Measurements from ENCODE around the gene SYDE2.

SYDE2 gene

GRCh38 chr1:85118751-85119150 is 82.1 kb downstream of the SYDE2 start:
- ChIA-PET POLR2A (no interaction called here), CTCF (no interaction called here)
- no peak overlapping the region for H3K4me3 ChIP-seq (ENCODE audit: low read depth, low read length)
- TF ChIP-seq CTCF (IDR thresholded peaks at IDR 0.05; ENCODE audit: insufficient read depth, low read length, missing control alignments) = no peak
- no peak for DNase-seq (ENCODE audit: low read depth, low spot score)

- POLR2A ChIA-PET = no interaction called here
- DNase-seq (ENCODE audit: low read depth, low spot score) = no peak
- no peak for TF ChIP-seq CTCF (IDR thresholded peaks at IDR 0.05; ENCODE audit: insufficient read depth, low read length, missing control alignments)
- CTCF ChIA-PET = interaction anchor here (0.8 to 14.2 kb wide), 4 partner anchors 12 to 172 kb away, joined by 3 to 675 read pairs (median 3); partner anchors contain the start of gene C1orf52
- no peak overlapping the region for H3K4me3 ChIP-seq (ENCODE audit: low read depth, low read length)
These were observed 84.0 kb downstream of the SYDE2 start for GRCh38 chr1:85116856-85117255.

- POLR2A ChIA-PET = no interaction called here
These were observed 84.9 kb downstream of the SYDE2 start for GRCh38 chr1:85115933-85116332.

GRCh38 chr1:85111695-85112094 is 89.1 kb downstream of the SYDE2 start:
- CTCF ChIA-PET = interaction anchor here (14.2 kb wide), 1 partner anchor 145 kb away, joined by 675 read pairs; the partner anchor contains the start of gene C1orf52
- POLR2A ChIA-PET = no interaction called here
- no peak for DNase-seq (ENCODE audit: low read depth, low spot score)
- TF ChIP-seq CTCF (IDR thresholded peaks at IDR 0.05; ENCODE audit: insufficient read depth, low read length, missing control alignments) = no peak
- H3K4me3 ChIP-seq (ENCODE audit: low read depth, low read length) = no peak overlapping the region

More at GRCh38 chr1:85115933-85116332, 84.9 kb downstream of the SYDE2 start:
- no peak for TF ChIP-seq CTCF (IDR thresholded peaks at IDR 0.05; ENCODE audit: insufficient read depth, low read length, missing control alignments)
- no peak overlapping the region for H3K4me3 ChIP-seq (ENCODE audit: low read depth, low read length)
- DNase-seq (ENCODE audit: low read depth, low spot score) = no peak
- CTCF ChIA-PET = interaction anchor here (14.2 kb wide), 1 partner anchor 141 kb away, joined by 675 read pairs; the partner anchor contains the start of gene C1orf52

GRCh38 chr1:85109475-85109874 is 91.3 kb downstream of the SYDE2 start:
- peak; percentile 89 for TF ChIP-seq CTCF (IDR thresholded peaks at IDR 0.05; ENCODE audit: insufficient read depth, low read length, missing control alignments)
- POLR2A ChIA-PET = interaction anchor here (1.0 to 1.6 kb wide), 3 partner anchors 136 to 150 kb away, joined by 3 to 11 read pairs (median 3); partner anchors contain the start of gene C1orf52
- CTCF ChIA-PET = interaction anchor here (0.7 to 14.2 kb wide), 33 partner anchors 13 to 583 kb away, joined by 3 to 675 read pairs (median 5); partner anchors contain the start of gene C1orf52
- DNase-seq (ENCODE audit: low read depth, low spot score) = no peak
- no peak overlapping the region for H3K4me3 ChIP-seq (ENCODE audit: low read depth, low read length)
